PFSK-1 (cell line): ENCODE measurements around the gene NLRP7.

ENCODE experiments used
- POLR2AphosphoS5 ChIP-seq: IDR thresholded peaks from 2 replicates; pipeline ENCODE4 v1.6.1; 2012; ENCODE audit warnings: low read depth, mild to moderate bottlenecking, control low read depth, low read length, moderate library complexity
- SIN3A ChIP-seq: IDR thresholded peaks from 2 replicates; pipeline ENCODE4 v1.6.1; 2012; ENCODE audit warnings: mild to moderate bottlenecking, low read length, moderate library complexity, borderline replicate concordance; ENCODE audit not compliant: insufficient read depth

DNA sequence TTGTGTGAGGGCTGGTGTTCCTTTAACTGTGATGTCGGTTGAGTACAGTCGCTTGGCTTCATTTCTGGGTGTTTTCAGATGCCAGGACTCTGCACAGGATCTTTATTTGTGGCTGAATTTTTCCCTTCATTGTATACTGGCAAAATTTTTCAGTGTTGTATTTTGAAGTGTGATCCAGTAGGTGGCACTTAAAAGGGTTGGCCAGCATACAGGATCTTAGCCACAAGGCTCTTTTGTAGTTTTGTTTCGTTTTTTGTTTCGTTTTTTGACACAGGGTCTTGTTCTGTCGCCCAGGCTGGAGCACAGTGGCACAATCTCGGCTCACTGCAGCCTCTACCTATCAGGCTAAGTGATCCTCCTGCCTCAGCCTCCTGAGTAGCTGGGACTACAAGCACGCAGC lies 64.6 kb downstream of the NLRP7 start:
- TF ChIP-seq POLR2AphosphoS5 (no peak), SIN3A (no peak)
